ENCODE data around the gene BAG3.
A peak's percentile ranks its signal among the peaks of the same experiment; 100 is the strongest.

Gene BAG3

DNA sequence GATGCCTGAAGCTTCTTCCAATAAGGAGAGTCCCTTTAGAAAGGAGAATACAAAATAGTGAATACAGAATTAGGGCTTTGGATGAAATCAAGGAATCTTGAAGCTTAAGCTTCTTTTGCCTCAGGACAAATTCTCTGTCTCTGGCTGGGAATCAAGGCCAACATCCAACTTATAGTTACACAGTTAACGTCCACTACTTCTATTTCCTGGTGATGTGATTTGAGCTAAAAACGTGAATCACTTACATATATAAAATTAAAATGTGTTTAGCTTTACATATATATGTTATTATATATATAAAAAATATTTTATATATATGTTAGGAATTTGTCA, 63.3 kb downstream of the BAG3 start:
- peaks cover 10% of the 10 kb centered on the region for H3K4me1 ChIP-seq
- DNase-seq, result no peak

DNA sequence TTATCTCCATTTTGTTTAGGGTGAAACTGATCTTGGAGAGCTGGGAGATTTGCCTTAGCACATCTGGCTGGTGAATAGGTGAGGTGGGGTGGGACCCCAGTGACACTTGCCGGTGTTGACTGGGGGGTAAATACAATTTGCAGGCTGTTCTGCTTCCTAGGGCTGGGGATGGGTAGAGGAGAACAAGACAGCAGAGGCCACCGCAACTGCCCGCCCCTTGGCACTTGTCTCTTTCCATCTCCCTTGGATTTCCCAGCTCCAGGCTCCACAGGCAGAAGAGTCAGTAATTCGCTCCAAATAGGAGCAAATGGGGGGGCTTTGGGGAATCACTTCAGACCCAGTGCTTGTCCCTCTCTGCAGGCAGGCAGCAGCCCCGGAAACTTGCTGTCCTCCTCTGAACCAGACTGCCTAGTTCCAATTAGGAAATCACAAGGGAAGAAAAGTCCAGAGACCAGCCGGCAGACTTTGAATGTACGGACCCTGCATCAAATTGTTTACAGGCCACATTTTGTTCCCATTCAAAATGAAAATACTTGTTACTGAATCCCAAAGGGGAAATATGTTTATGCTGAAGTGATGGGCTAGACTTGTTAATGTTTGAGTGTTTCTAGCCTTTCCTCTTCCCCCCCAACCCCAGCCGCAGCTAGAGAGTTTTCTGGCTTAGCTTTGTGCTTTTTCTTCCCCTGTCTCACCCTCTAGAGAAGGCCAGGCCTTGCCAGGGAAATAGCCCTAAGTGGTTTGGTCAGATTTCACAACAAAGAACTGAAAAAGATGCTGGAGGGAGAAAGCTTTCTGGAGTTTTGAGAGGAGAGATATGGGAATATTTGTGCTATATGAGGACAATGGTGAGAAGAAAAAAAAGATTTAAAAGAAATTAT, 64.7 kb downstream of the BAG3 start:
- H3K36me3 ChIP-seq, result no peaks in the 10 kb centered on the region
- H3K4me1 ChIP-seq, result peaks cover 10% of the 10 kb centered on the region
- no peaks in the 10 kb centered on the region for H3K27me3 ChIP-seq
- no peaks in the 10 kb centered on the region for H3K9me3 ChIP-seq
- TF ChIP-seq CTCF (IDR thresholded peaks at IDR 0.05; ENCODE audit: low read depth, low read length), result no peak
- DNase-seq, result no peak
- no peak overlapping the region for H3K4me3 ChIP-seq (ENCODE audit: low read depth, low read length)

More for the DNA sequence above, 63.3 kb downstream of the BAG3 start:
- H3K36me3 ChIP-seq, result no peaks in the 10 kb centered on the region
- H3K27me3 ChIP-seq, result no peaks in the 10 kb centered on the region
- no peaks in the 10 kb centered on the region for H3K9me3 ChIP-seq
- H3K4me3 ChIP-seq (ENCODE audit: low read depth, low read length), result no peak overlapping the region
- TF ChIP-seq CTCF (IDR thresholded peaks at IDR 0.05; ENCODE audit: low read depth, low read length), result no peak

DNA sequence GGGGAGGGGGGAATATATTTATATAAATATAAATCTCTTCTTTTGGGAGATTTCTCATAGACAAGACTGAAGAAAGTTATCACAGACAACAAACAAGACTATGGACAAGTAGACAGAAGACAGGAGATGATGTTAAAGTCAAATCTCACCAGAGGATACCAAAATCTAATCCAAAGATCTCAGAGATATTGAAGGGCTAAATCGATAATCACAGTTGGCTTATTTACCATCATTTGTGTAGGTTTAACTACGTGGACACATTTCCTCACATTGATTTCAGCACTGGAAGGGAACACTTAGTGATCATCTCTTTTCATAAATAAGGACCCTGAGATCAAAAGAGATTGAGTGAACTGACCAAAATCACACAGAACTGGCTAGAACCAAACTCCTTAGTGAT, 72.0 kb downstream of the BAG3 start:
- H3K4me1 ChIP-seq, result peaks cover 7% of the 10 kb centered on the region; the same call in 1 of the 2 replicates
- DNase-seq, result no peak

DNA sequence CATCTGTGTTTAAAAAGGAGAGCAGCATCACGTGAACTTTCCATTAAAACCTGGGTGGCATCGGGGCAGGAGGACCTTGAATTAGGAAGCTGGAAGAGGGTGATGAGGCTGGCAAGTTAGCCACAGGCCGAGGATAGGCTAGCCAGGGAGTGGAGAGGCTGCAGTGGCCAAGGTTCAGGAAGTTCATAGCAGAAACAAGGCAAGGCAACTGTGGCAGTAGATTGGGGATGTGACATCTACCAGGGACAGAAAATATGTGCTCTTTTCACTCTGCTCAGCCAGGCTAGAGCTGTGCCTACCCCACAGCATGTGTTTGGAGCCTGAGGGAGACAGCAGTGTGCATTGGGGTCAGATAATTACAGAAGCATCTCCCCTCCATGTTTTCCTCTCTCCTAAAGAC, 72.4 kb downstream of the BAG3 start:
- no peaks in the 10 kb centered on the region for H3K36me3 ChIP-seq
- no peak for TF ChIP-seq CTCF (IDR thresholded peaks at IDR 0.05; ENCODE audit: low read depth, low read length)
- H3K4me3 ChIP-seq (ENCODE audit: low read depth, low read length), result no peak overlapping the region
- H3K4me1 ChIP-seq, result peaks cover 7% of the 10 kb centered on the region; the same call in 1 of the 2 replicates
- H3K9me3 ChIP-seq, result no peaks in the 10 kb centered on the region
- DNase-seq, result no peak
- no peaks in the 10 kb centered on the region for H3K27me3 ChIP-seq

More for the DNA sequence above, 72.0 kb downstream of the BAG3 start:
- Histone ChIP-seq H3K27me3 (no peaks in the 10 kb centered on the region), H3K36me3 (no peaks in the 10 kb centered on the region), H3K4me3 (ENCODE audit: low read depth, low read length) (no peak overlapping the region), H3K9me3 (no peaks in the 10 kb centered on the region)
- TF ChIP-seq CTCF (IDR thresholded peaks at IDR 0.05; ENCODE audit: low read depth, low read length), result no peak

GRCh38 chr10:119724593-119725516, 73.7 kb downstream of the BAG3 start:
- no peaks in the 10 kb centered on the region for H3K36me3 ChIP-seq
- H3K9me3 ChIP-seq, result no peaks in the 10 kb centered on the region
- DNase-seq, result no peak
- peak overlapping the region; percentile 56 for H3K4me3 ChIP-seq (ENCODE audit: low read depth, low read length)
- peaks cover 7% of the 10 kb centered on the region; the same call in 1 of the 2 replicates for H3K4me1 ChIP-seq
- H3K27me3 ChIP-seq, result no peaks in the 10 kb centered on the region
- TF ChIP-seq CTCF (IDR thresholded peaks at IDR 0.05; ENCODE audit: low read depth, low read length), result no peak

Data from BE2C (cell line).